OCI-LY1 (cell line): ENCODE data around the gene PAPSS2.

Source experiments
- H2AFZ ChIP-seq: fragments of 200-600 bp; sonication (generic), shearing (Covaris generic); 2 replicates; pipeline ENCODE4 v1.6.0; 2014; ENCODE audit warnings: antibody characterized with exemption, mild to moderate bottlenecking, low read length
- H3F3A ChIP-seq: fragments of 200-600 bp; sonication (generic), shearing (Covaris generic); 2 replicates; pipeline ENCODE4 v1.6.0; 2014; ENCODE audit warnings: mild to moderate bottlenecking, antibody characterized with exemption, low read length, moderate library complexity; ENCODE audit not compliant: insufficient read depth
- H3K27ac ChIP-seq: fragments of 200-600 bp; sonication (generic); 2 replicates; pipeline ENCODE4 v1.5.1; 2014; ENCODE audit warnings: low read length, mixed run types, mild to moderate bottlenecking, low read depth; ENCODE audit not compliant: poor library complexity, severe bottlenecking
- H3K27me3 ChIP-seq: fragments of 200-600 bp; sonication (generic); 2 replicates; pipeline ENCODE4 v1.6.0; 2014; ENCODE audit warnings: antibody characterized with exemption, mild to moderate bottlenecking, low read length, moderate library complexity; ENCODE audit not compliant: insufficient read depth
- H3K36me3 ChIP-seq: fragments of 200-600 bp; sonication (generic); 2 replicates; pipeline ENCODE4 v1.6.1; 2014; ENCODE audit warnings: mild to moderate bottlenecking, antibody characterized with exemption, low read length, moderate library complexity, mixed read lengths; ENCODE audit not compliant: insufficient read depth
- H3K4me1 ChIP-seq: fragments of 200-600 bp; sonication (generic); 2 replicates; pipeline ENCODE4 v1.5.1; 2014; ENCODE audit warnings: mild to moderate bottlenecking, low read length, moderate library complexity; ENCODE audit not compliant: insufficient read depth, severe bottlenecking
- H3K4me2 ChIP-seq: fragments of 200-600 bp; sonication (generic), shearing (Covaris generic); 2 replicates; pipeline ENCODE4 v1.6.1; 2014; ENCODE audit warnings: low read length
- H3K4me3 ChIP-seq: fragments of 200-600 bp; sonication (generic); 2 replicates; pipeline ENCODE4 v1.5.1; 2014; ENCODE audit warnings: low read length, low read depth, mild to moderate bottlenecking, mixed read lengths; ENCODE audit not compliant: poor library complexity, severe bottlenecking
- H3K79me2 ChIP-seq: fragments of 200-600 bp; shearing (Covaris generic); 2 replicates; pipeline ENCODE4 v1.6.1; 2016; ENCODE audit warnings: mixed run types, low read length, mixed read lengths; ENCODE audit not compliant: insufficient read depth
- H3K9ac ChIP-seq: fragments of 200-600 bp; sonication (generic), shearing (Covaris generic); 2 replicates; pipeline ENCODE4 v1.6.1; 2014; ENCODE audit warnings: mild to moderate bottlenecking, low read length, mixed read lengths
- H3K9me2 ChIP-seq: fragments of 200-600 bp; sonication (generic), shearing (Covaris generic); 2 replicates; pipeline ENCODE4 v1.6.1; 2014; ENCODE audit warnings: low read depth, mild to moderate bottlenecking, low read length, mixed read lengths
- H3K9me3 ChIP-seq: fragments of 200-600 bp; shearing (Covaris generic); 2 replicates; pipeline ENCODE4 v1.6.1; 2014; ENCODE audit warnings: low read length, mixed read lengths
- H4K20me1 ChIP-seq: fragments of 200-600 bp; sonication (generic), shearing (Covaris generic); 2 replicates; pipeline ENCODE4 v1.6.0; 2016; ENCODE audit warnings: mild to moderate bottlenecking, low read length; ENCODE audit not compliant: insufficient read depth
- EZH2 ChIP-seq: fragments of 200-600 bp; sonication (generic), shearing (Covaris generic); IDR thresholded peaks from 2 replicates; pipeline ENCODE4 v1.8.0; 2017; ENCODE audit warnings: borderline replicate concordance, mixed run types, mild to moderate bottlenecking, antibody characterized with exemption, low read length, moderate library complexity, mixed read lengths
- TF ChIP-seq, protein P1 (sequence below): fragments of 200-600 bp; sonication (generic), shearing (Covaris generic); IDR thresholded peaks from 2 replicates; pipeline ENCODE4 v1.5.1; 2017; ENCODE audit warnings: mild to moderate bottlenecking, antibody characterized with exemption, low read length, moderate library complexity, mixed read lengths

PAPSS2 gene

DNA sequence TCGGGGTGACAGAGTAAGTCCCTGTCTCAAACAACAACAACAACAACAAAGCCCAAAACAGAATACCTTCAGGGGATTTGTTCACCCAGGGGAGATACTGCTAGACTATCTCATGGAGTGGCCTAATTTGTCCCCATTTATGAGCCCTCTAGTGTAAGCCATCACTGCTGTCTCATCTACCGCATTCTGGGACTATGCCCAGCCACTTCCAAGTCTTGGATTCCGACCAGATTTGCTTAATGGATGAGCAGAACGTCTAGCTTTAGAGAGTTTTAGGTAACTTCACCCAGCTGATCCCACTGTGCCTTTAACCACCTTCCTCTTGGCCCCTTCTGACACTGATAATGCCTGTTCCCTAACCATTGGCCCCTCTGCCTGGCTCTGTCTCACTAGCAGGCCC is 47.1 kb downstream of the PAPSS2 start:
- TF ChIP-seq EZH2, result no peak
- TF ChIP-seq, protein P1, sequence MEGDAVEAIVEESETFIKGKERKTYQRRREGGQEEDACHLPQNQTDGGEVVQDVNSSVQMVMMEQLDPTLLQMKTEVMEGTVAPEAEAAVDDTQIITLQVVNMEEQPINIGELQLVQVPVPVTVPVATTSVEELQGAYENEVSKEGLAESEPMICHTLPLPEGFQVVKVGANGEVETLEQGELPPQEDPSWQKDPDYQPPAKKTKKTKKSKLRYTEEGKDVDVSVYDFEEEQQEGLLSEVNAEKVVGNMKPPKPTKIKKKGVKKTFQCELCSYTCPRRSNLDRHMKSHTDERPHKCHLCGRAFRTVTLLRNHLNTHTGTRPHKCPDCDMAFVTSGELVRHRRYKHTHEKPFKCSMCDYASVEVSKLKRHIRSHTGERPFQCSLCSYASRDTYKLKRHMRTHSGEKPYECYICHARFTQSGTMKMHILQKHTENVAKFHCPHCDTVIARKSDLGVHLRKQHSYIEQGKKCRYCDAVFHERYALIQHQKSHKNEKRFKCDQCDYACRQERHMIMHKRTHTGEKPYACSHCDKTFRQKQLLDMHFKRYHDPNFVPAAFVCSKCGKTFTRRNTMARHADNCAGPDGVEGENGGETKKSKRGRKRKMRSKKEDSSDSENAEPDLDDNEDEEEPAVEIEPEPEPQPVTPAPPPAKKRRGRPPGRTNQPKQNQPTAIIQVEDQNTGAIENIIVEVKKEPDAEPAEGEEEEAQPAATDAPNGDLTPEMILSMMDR, result no peak

DNA sequence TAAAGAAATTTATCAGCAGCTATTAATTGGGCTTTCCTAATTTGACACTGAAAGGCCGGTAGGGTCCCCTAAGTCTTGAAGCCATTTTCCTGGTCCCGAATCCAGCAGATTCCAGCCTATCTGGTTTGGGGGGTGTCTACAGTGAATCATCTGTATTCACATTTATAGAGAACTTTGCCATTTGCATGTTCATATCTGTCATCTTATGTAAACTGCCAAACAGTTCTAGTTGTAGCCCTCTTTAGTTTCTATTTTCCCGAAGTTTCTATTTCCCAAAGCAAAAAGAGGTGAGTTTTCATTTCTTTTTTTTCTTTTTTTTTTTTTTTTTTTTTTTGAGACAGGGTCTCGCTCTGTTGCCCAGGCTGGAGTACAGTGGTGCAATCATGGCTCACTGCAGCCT is 47.6 kb downstream of the PAPSS2 start:
- Histone ChIP-seq H3K4me1 (no peaks in the 10 kb centered on the region), H4K20me1 (no peaks in the 10 kb centered on the region), H3F3A (no peaks in the 10 kb centered on the region), H3K9me2 (no peaks in the 10 kb centered on the region), H2AFZ (no peak overlapping the region), H3K4me2 (no peak overlapping the region), H3K79me2 (no peaks in the 10 kb centered on the region), H3K36me3 (no peaks in the 10 kb centered on the region), H3K27me3 (no peaks in the 10 kb centered on the region), H3K27ac (no peak overlapping the region), H3K9ac (no peak overlapping the region), H3K4me3 (no peak overlapping the region), H3K9me3 (no peaks in the 10 kb centered on the region)
- TF ChIP-seq, protein P1, result no peak
- no peak for TF ChIP-seq EZH2

More for the DNA sequence above, 47.1 kb downstream of the PAPSS2 start:
- Histone ChIP-seq H3K36me3 (no peaks in the 10 kb centered on the region), H3F3A (no peaks in the 10 kb centered on the region), H3K27ac (no peak overlapping the region), H3K4me2 (no peak overlapping the region), H3K4me1 (no peaks in the 10 kb centered on the region), H3K9ac (no peak overlapping the region), H3K79me2 (no peaks in the 10 kb centered on the region), H2AFZ (no peak overlapping the region), H4K20me1 (no peaks in the 10 kb centered on the region), H3K27me3 (no peaks in the 10 kb centered on the region), H3K9me2 (no peaks in the 10 kb centered on the region), H3K4me3 (no peak overlapping the region), H3K9me3 (no peaks in the 10 kb centered on the region)

DNA sequence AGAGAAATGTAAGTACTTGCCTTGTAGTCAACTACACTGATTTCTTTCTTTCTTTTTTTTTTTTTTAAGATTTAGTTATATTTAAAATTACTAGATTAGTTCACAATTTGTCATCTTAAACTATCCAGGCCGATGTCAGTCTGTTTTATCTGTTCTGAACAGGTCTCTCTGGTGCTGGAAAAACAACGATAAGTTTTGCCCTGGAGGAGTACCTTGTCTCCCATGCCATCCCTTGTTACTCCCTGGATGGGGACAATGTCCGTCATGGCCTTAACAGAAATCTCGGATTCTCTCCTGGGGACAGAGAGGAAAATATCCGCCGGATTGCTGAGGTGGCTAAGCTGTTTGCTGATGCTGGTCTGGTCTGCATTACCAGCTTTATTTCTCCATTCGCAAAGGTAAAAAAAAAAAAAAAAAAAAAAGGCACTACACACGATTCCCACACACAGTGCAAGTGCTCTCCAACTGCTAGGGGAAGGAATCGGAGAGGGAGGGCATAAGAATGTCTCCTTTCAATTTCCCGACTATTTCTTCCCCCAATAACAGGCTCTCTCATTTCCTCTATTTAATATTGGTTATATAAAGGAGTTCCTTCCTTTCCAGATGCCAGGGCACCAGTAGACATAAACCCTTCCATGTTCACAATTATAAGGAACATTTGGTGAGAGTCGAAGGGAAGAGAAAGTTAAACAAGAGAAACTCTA is 53.4 kb downstream of the PAPSS2 start:
- Histone ChIP-seq H3K79me2 (no peaks in the 10 kb centered on the region), H3K4me3 (no peak overlapping the region), H3K4me2 (no peak overlapping the region), H3F3A (no peaks in the 10 kb centered on the region), H3K36me3 (no peaks in the 10 kb centered on the region), H3K27me3 (no peaks in the 10 kb centered on the region; the same call in 1 of the 2 replicates), H3K9ac (no peak overlapping the region), H3K9me3 (no peaks in the 10 kb centered on the region), H3K27ac (no peak overlapping the region), H2AFZ (no peak overlapping the region), H4K20me1 (no peaks in the 10 kb centered on the region), H3K9me2 (no peaks in the 10 kb centered on the region), H3K4me1 (no peaks in the 10 kb centered on the region)
- TF ChIP-seq EZH2, result no peak
- TF ChIP-seq, protein P1, result no peak
